Subcutaneous preadipocyte (primary cell): ENCODE data around the gene BAIAP2L2. TPM values are rescaled to one million over a fixed set of nuclear protein-coding genes. Genes with fewer than 3 reads are reported as not detected.

Source experiments
- total RNA-seq: library from RNA; depleted of rRNA; stranded (reverse); fragments of >200 nt; gene quantifications from 2 replicates; pipeline ENCODE4 v1.2.3, GENCODE V29; 2012

The BAIAP2L2 gene
- total RNA-seq: 4.1 and 6.2 TPM in 2 replicates

GRCh38 chr22:38110008-38110862 lies at the start of gene BAIAP2L2:
Gene BAIAP2L2 (minus strand): TSS chr22:38110684. CDS start chr22:38110525, 159 bp downstream.

GRCh38 chr22:38083931-38084631 lies 26.4 kb downstream of the BAIAP2L2 start, which contains the start of gene SLC16A8:
Gene SLC16A8 (minus strand): TSS chr22:38084184. CDS start chr22:38082873, 1,311 bp downstream.

GRCh38 chr22:38056969-38057891 lies 53.3 kb downstream of the BAIAP2L2 start, which contains the start of gene PICK1:
Gene PICK1 (plus strand): TSS chr22:38057404. CDS start chr22:38057810, 406 bp downstream.

Other genes with a start within 250 kb of the BAIAP2L2 start
- 34.5 and 65.7 TPM in 2 replicates for gene MICALL1, start 204.4 kb downstream of the BAIAP2L2 start, total RNA-seq
- gene C22orf23, start 157.1 kb downstream of the BAIAP2L2 start, total RNA-seq: 0.37 and 0.98 TPM in 2 replicates
- gene POLR2F, start 157.0 kb downstream of the BAIAP2L2 start, total RNA-seq: 34.8 and 49.6 TPM in 2 replicates
- not detected in 2 replicates for gene SOX10, start 126.1 kb downstream of the BAIAP2L2 start, total RNA-seq
- gene PICK1, start 53.3 kb downstream of the BAIAP2L2 start, total RNA-seq: 4.9 and 5.1 TPM in 2 replicates
- gene SLC16A8, start 26.5 kb downstream of the BAIAP2L2 start, total RNA-seq: not detected in 2 replicates
- gene PLA2G6, start 71.1 kb upstream of the BAIAP2L2 start, total RNA-seq: 12.5 and 14.1 TPM in 2 replicates
- 15.1 and 31.3 TPM in 2 replicates for gene MAFF, start 91.3 kb upstream of the BAIAP2L2 start, total RNA-seq
- gene TMEM184B, start 162.3 kb upstream of the BAIAP2L2 start, total RNA-seq: 21.3 and 28.7 TPM in 2 replicates
- 107 and 163 TPM in 2 replicates for gene CSNK1E, start 206.7 kb upstream of the BAIAP2L2 start, total RNA-seq